ENCODE results near the gene TRAPPC5.

DNA sequence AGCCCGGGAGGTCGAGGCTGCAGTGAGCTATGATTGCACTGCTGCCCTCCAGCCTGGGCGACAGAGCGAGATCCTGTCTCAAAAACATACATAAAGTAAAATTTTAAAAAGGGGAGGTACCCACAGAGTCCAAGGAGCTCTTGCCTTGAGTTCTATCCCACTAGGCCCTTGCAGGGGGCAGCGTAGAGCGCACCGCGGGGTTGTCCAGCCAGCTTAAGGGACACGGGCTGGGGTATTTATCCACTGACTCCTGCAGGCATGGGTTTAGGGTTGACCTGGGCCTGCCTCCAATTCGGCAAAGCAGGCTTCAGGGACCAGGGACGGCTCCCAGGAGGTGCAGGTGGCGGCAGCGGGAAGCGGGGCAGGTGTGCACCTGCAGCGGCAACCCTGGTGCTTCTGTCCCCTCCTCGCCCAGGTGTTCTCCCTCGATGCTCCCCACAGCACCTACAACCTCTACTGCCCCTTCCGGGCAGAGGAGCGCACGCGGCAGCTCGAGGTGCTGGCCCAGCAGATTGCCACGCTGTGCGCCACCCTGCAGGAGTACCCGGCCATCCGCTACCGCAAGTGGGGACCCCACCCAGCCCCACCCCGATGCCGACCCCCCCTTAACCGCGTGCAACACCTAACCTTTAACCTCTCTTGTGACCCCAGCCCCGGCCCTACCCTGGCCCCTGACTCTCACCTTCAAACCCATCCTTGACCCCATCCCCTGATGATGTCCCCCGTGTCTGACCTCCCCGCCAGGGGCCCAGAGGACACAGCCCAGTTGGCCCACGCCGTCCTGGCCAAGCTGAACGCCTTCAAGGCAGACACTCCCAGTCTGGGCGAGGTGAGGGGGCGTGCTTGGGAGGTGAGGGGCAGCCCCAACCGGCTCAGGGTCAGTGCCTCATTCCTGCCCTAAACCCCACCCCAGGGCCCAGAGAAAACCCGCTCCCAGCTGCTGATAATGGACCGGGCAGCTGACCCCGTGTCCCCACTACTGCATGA, 39.0 kb upstream of the TRAPPC5 start:
- TF ChIP-seq, protein P1, sequence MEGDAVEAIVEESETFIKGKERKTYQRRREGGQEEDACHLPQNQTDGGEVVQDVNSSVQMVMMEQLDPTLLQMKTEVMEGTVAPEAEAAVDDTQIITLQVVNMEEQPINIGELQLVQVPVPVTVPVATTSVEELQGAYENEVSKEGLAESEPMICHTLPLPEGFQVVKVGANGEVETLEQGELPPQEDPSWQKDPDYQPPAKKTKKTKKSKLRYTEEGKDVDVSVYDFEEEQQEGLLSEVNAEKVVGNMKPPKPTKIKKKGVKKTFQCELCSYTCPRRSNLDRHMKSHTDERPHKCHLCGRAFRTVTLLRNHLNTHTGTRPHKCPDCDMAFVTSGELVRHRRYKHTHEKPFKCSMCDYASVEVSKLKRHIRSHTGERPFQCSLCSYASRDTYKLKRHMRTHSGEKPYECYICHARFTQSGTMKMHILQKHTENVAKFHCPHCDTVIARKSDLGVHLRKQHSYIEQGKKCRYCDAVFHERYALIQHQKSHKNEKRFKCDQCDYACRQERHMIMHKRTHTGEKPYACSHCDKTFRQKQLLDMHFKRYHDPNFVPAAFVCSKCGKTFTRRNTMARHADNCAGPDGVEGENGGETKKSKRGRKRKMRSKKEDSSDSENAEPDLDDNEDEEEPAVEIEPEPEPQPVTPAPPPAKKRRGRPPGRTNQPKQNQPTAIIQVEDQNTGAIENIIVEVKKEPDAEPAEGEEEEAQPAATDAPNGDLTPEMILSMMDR (conservative IDR thresholded peaks at IDR 0.05) = no peak
- TF ChIP-seq ZFX (IDR thresholded peaks at IDR 0.05) = no peak
